ENCODE data around the gene CAPN5.

CAPN5 gene

DNA sequence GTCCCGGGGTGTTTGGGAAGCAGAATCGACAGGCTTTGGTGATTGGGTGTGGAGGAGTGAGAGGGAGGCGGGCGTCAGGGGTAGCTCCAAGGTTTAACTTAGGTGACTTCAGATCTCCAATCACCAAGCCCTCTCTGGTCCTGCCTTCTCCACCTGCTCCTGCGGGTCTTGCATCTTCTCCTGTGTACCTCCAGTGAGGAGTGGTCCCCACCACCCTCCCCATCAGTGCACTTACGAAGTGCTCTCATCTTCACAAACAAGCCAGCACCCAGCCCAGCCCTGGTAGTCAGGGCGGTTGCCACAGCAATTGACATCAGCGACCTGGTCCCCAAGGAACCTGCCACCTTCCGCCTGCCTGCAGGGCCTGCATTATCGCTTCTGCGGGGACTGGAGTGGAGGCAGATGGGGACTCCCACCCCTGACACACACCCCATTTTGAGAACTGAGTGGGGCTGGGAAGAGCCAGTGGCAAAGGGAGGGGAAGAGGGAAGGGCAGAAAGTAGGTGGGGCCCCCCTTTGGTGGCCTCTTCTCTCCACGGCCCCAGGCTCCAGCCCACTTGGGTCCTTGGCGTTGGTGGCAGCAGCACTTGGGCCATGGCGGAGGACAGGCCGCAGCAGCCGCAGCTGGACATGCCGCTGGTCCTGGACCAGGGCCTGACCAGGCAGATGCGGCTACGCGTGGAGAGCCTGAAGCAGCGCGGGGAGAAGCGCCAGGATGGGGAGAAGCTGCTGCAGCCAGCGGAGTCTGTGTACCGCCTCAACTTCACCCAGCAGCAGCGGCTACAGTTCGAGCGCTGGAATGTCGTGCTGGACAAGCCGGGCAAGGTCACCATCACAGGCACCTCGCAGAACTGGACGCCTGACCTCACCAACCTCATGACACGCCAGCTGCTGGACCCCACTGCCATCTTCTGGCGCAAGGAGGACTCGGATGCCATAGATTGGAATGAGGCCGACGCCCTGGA, 35.8 kb downstream of the CAPN5 start, which contains the start of gene OMP:
Gene OMP (plus strand): TSS at position 595 of the 965 bp plus-strand sequence. CDS start 0 bp downstream, at position 595.
- no peak for DNase-seq

DNA sequence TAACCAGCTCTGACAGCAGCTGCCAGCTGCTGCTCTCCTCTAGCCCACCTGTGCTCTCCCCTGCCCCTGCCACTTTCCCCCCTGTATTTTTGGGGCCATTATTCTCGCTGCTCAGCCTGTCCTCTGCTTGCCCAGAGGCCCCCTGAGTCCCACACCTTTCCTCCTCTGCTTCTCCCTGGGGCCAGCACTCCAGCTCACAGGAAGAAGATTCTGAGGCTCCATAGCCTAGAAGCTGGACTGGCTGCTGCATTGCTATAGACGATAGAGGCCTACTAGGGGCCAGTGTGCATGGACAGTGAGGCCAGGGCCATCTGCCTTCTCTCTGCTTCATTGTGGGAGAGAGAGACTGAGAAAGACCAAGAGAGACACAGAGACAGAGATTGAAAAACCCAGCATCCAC, 36.5 kb downstream of the CAPN5 start:
- no peak for DNase-seq

DNA sequence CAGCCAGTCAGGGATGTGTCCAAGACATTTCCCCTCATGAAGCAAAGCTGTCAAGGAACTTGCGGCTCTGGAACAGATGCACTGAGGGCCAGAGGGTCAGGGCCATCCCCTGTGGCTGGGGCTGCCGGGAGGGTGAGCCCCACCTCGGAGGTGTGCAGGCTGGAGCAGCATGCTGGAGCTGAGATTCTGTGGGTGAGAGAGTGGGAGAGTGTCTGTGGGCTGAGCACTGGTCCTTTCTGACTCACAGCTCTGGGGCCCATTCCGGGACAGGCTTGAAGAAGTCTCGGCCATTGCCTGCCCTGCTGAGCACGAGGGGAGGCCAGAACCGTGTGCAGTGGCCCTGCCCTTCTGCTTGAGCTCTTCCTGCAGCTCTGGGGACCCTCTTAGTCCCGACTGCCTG, 38.0 kb downstream of the CAPN5 start:
- DNase-seq, result no peak

DNA sequence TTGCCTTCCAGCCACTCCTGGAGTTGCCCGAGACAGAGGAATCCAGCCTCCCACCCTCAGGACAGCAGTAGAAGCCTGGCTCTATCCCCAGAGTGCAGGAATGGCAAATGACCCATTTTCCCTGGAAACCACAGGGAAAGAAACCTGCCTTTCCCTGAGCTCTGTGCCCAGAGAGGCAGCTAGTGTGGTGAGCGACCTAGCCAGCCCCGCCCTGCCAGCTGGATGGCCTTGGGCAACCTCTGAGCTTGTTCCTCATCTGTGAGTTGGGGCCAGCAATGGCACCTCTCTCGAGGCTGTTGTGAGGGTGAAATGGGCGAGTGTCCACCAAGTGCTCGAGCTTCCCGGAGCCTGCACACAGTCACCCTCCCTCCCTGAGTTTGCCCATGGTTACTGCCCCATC, 39.5 kb downstream of the CAPN5 start:
- DNase-seq, result no peak

DNA sequence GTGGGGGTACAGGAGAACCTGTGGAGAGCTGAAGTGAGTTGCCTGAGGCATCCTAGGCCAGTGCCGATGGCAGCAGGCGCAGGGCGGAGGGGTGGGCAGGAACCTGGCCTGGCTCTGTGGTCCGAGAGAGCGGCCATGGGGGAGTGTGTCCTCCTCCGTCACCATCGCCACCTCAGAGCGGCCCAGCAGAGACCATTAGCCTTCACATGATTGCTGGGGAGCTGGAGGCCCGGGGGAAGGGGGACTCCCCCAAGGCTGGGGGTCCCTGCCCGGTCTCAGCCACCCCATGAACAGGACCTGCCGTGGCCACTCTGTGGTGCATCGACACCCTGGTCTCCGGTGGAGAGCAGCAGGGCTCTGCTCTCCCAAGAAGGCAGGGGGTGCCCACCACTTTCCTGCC, 40.0 kb downstream of the CAPN5 start:
- DNase-seq, result no peak

DNA sequence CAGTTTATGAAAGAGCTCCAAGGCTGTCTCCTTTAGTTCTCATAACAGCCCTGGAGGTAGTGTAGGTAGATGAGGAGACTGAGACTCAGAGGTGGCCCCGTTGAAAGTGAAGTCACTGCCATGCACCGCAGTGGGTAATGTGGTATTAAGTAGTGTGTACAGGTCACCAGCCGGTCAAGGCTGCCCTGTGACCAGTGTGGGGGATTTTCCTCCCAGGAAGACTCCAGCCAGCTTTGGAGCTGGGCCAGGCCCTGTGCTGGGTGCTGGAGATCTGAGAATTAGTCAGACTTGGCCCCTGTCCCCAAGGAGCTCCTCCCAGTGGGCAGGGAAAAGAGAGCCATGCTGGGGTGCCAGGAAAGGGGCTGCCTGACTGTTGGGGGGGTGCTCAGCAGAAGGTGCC, 41.2 kb downstream of the CAPN5 start:
- DNase-seq, result no peak

DNA sequence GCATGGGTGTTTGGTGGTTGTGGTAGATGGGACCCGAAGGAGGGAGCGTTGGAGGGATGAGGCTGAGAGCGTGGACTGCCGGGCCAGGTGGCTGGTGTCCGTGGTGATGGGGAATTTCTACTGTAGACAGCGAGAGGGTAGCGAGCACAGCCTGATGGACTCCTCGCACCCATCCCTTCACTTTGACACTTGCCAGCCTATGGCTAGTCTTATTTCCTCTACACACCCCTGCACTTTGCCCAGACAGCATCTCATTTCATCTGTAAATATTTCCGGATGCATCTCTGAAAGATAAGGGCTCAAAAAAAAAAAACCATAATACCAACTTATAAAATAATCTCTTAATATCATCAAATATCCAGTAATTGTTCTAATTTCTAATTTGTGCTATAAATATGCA, 41.7 kb downstream of the CAPN5 start:
- DNase-seq, result no peak

DNA sequence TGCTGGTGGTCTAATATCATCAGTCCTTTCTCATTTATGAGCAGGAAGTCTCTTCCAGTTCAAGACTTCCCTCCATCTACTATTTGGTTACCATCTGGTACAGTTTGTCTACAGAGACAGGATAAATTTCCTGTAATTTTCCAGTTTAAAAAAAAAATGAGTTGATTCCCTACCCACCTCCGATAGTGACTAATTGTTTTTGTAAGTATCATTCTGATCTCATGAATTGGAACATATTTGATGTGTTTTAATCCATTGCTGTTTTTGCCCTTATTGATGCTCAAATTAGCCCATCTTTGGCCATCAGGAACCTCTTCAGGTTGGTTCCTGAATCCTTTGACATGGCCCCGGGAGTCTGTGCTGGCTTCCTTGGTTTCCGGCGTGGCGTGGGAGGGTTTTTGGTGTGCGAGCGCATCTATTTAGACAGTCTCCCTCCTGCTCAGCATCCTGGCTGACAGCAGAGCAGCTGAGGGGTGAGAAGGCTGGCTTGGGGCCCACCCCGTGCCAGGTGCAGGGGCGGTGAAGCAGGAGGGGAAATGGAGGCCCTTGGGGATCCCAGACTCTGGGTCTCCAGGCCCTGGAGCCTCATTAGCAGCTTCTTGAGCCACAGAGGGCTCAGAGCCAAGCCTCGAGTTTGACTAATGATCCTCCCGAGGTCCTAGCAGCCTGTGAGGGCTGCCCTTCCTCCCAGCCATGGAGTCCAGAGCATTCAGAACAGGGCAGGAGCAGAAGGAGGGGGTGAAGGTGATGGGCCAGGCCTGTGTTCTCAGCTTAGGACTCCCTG, 42.7 kb downstream of the CAPN5 start:
- peak; percentile 90 for DNase-seq

DNA sequence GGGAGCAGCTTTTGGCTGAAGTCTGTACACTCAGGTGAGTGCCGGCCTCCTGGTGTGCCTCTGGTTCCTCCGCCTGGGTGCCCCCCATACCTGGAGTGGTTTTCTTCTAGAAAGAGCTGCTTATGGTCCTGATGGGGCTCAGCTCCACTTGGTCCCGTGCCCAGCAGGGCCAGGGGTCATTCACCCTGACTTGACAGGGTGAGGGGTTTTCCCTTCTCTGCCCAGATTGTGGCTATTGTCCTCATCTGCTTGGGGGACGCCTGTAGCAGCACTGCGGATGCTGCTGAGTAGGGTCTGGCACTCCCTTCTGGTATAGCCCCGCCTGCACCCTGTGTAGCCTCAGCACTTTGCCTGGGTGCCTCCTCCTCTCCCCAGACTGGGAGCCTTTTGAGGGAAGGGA, 44.1 kb downstream of the CAPN5 start:
- DNase-seq, result no peak

DNA sequence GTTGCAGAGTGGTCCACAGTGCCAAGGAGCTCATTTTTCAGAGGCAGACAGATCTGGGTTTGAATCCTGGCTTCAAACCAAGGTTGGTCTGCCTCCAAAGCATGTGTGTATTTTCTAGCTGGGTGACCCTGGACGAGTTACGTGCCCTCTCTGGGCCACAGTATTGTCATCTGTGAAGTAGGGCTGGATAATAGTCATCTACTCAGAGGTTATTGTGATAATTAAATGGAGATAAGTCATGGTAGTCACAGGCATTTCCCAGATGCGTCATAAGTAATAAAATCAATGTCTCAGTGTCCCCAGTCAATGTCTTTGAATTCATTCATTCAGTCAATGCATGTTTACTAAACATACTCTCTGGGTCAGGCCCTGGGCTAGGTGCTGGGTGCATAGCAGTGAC, 44.5 kb downstream of the CAPN5 start:
- DNase-seq, result no peak

DNA sequence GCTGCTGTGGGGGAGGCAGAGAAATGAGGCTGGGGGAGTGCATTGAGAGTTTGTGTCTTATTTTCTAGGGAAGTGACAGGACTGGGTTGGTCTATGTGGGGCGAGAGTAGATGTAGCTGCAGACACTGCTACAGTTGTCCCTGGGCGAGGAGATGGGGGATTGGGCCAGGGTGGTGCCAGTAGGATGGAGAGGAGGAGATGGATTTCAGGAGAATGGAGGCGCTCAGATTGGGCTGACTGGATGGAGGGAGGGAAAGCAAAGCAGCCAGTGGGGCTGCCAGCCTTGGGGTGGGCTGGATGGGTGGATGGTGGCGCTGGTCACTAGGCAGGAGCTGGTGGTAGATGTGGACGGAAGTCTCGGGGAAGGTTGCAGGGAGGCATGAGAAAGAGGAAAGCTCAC, 45.2 kb downstream of the CAPN5 start:
- DNase-seq, result no peak

DNA sequence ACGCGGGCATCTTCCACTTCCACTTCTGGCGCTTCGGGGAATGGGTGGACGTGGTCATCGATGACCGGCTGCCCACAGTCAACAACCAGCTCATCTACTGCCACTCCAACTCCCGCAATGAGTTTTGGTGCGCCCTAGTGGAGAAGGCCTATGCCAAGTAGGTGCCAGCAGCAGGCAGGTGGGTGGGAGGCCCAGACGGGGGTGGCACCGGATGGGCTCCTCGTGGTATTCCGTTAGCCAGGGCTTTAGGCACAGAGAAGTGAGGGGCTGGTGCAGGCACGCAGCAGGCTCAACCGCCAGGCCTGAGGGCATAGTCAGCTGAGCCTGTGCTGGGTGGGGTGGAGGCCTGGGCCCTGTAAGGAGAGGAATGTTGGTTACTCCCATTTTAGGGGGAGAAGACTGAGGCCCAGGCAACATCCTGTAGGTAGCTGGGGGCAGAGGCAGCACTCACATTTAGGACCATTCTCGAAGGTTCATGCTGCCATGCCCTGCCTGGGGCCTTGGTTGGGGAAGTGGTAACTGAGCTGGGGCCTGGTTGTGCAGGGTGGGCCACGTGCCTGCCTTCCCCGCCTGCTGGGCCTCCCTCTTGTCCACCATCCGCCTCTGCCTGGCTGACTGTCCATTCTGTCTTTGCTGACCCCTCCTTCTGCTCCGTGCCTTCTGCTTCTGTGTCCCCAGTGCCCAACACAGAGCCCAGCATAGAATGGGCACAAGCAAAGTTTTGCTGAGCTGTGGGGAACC, 46.0 kb downstream of the CAPN5 start:
- no peak for DNase-seq

DNA sequence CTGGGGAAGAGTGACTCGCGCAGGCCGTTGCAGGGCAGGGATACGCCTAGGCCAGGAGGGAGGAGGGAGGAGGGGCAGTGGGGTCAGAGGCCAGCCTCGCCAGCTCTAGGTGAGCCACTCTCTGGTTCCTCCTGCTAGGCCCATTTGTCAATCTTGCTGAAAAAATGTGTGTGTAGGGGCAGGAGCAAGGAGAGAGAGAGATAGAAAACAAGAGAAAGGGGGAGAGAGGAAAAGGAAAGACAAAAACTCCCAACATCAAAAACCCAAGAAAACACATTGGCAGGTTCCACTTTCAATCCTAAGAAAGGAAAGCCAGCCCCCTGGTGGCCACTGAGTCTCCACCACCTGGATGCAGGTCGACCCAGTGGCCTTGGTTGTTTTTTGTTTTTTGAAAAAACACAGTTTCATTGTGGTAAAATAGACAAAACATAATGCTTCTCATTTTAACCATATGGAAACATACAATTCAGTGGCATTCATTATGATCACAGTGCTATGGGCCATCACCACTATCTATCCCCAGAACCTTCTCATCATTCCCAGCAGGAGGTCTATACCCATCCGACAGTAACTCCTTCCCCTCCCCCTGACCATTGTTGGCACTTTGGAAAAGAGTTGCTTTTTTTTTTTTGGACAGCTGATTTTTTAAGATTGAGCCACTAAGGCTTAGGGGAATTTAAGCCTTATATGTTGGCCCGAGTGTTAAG, 46.8 kb downstream of the CAPN5 start:
- peak; percentile 45 for DNase-seq

DNA sequence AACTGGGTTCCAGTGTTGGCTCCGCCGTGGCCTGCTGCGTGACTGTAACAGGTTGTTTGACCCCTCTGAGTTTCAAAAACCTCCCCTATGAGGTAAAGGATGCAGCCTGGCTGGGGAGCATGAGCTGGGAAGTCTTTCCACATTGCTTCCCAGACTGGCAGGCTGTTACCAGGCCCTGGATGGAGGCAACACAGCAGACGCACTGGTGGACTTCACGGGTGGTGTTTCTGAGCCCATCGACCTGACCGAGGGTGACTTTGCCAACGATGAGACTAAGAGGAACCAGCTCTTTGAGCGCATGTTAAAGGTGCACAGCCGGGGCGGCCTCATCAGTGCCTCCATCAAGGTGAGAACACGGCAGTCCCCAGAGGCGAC, 47.3 kb downstream of the CAPN5 start:
- no peak for DNase-seq

DNA sequence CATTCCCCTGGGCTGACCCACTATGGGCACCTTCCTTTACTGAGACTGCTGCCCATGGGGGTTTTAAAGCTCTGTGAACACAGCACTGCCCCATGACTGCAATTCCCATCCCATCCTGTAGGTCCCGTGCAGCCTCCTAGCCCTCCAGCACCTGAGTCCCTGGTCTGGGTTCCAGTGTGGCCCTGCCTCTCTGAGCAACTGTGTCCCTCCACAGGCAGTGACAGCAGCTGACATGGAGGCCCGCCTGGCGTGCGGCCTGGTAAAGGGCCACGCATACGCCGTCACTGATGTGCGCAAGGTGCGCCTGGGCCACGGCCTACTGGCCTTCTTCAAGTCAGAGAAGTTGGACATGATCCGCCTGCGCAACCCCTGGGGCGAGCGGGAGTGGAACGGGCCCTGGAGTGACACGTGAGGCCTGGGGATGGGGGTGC, 48.4 kb downstream of the CAPN5 start:
- DNase-seq, result no peak

DNA sequence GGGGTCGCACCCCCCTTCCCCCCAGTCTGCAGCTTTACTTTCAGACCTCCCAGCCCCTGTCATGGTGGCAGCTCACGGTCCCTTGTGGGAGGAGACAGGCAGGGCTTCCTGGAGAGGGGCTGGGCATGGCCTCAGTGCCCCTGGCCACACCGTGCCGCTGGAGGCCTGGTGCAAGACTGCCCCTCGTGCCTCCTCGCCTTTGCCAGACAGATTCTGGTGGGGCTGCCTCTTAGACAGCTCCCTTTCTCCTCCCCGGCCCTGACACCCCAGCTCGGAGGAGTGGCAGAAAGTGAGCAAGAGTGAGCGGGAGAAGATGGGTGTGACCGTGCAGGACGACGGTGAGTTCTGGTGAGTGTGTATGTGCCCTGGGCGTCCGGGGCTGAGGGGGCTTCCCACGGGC, 49.2 kb downstream of the CAPN5 start:
- no peak for DNase-seq

DNA sequence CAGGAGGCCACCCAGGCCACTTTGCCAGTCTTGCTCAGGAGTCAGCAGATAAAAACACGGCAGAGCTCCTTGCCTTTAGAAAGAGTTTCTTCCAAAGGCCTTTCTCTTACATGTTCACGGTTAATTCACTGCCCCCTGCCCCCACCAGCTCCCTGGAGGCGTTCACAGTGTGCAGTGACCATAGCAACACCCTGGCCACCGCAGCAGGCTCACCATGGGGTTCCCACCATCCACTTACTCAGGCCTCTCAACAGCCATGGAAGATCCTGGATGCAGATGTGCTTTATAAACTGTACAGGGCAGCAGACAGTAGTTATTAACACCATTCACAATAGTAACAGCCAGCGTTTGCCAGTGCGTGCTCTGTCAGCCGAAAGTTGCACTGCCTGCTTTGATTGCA, 50.7 kb downstream of the CAPN5 start:
- no peak for DNase-seq

DNA sequence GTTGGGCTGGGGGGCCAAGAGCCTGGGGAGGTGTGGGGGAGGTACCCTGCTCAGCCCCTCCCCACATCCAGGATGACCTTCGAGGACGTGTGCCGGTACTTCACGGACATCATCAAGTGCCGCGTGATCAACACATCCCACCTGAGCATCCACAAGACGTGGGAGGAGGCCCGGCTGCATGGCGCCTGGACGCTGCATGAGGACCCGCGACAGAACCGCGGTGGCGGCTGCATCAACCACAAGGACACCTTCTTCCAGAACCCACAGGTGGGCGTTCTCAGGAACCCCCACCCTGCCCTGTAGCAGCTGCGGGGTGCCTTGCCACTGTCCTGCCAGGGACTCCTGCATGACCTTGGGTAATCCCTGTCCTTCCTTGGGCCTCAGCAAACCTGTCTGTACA, 51.3 kb downstream of the CAPN5 start:
- DNase-seq, result no peak

DNA sequence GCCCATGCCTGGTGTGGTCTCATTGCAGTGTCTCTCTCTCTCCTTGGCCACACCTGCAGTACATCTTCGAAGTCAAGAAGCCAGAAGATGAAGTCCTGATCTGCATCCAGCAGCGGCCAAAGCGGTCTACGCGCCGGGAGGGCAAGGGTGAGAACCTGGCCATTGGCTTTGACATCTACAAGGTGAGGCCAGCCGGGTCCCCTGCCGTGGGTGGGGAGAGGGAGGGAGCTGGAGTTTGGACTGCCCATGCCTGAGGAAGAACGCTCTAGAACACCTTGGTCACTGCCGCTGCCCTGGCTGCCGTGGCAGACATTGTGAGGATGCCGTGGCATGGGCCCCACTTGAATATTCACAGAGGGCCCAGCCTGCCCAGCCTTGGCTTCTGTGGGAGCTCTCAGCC, 52.2 kb downstream of the CAPN5 start:
- DNase-seq, result no peak

DNA sequence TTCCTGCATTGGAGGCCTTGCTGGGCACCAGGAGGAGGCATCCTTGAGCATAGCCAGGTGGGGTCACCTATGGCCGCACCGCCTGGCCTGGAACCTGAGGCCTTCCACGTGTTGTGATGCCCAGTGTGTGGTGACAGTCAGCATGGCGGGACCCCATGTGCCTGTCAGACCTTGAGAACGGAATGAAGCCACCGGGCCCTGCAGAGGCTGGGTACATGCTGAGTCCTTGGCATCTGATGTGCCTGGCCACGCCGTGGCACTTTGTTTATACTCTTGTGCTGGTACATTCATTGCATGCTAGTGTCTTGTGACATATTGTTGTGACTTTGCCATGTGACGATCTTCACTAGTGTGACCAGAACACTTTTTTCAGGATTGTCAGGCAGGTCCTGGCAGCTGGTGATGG, 52.8 kb downstream of the CAPN5 start:
- no peak for DNase-seq

DNA sequence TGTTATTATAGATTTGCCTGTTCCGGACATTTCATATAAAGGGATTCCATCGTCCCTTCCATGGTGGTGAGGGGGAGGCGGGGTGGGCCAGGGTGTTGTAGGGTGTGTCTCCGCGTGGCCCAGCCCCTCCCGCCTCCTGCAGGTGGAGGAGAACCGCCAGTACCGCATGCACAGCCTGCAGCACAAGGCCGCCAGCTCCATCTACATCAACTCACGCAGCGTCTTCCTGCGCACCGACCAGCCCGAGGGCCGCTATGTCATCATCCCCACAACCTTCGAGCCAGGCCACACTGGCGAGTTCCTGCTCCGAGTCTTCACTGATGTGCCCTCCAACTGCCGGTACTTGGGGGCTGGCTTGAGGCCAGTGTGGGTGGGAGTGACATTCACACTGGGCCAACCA, 53.8 kb downstream of the CAPN5 start:
- no peak for DNase-seq

DNA sequence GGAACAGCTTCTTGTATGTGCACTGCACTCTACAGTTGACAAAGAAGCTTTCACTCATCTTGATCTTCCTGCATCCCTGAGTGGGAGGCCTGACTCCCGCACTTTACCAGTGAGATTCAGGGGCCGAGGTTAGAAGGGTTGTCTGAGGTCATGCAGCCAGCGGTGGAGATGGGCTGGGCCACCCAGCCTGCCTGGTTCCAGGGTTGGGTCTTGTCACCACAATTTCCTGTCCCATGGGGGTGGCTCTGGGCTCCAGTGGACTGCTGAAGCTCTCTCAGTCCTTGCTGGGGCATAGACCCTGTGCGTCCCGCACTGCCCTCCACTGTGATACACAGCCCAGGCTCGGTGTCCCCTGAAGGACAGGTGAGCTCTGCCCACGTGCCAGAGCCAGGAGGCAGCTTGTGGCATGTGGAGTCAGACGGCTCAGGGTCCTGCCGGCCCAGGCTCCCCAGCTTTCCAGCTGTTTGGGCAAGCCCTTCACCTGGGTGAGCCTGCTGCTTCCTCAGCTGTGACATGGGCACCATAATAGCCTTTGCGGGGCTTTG, 54.4 kb downstream of the CAPN5 start:
- DNase-seq, result no peak
